ENCODE measurements around the gene CNTN5. TPM values are rescaled to one million over a fixed set of nuclear protein-coding genes. Genes with fewer than 3 reads are reported as not detected.

The CNTN5 gene
- total and polyA plus RNA-seq, 10 of the 15 experiments (the other 5 are each of a cell fraction or from before 2014, with no cell fraction given), result 0.01 TPM; not detected in 9

GRCh38 chr11:100315946-100316345 is 1295.2 kb downstream of the CNTN5 start (continued):
- TF ChIP-seq RCOR1 (conservative IDR thresholded peaks at IDR 0.05; ENCODE audit: low read depth, low read length) (no peak), MEF2A (IDR thresholded peaks at IDR 0.05; ENCODE audit: insufficient read depth, low read depth, low read length) (no peak), IRF5 (IDR thresholded peaks at IDR 0.05; ENCODE audit: borderline replicate concordance) (no peak), ZNF217 (IDR thresholded peaks at IDR 0.05) (no peak)

- ChIA-PET RAD21 (ENCODE audit: unreplicated experiment) (no interaction called here), POLR2A (no interaction called here), CTCF (interaction anchor here (0.8 kb wide), 1 partner anchor 10 kb away, joined by 3 read pairs; no protein-coding TSS in a partner anchor), SMC1A (ENCODE audit: uncharacterized antibody, unreplicated experiment) (no interaction called here)
- no peak overlapping the region for H3K27ac ChIP-seq (ENCODE audit: control insufficient read depth, insufficient read depth)
- no TSS peak for BruUV-seq (replicated peaks)
- ATAC-seq (no peak), FAIRE-seq (no peak), DNase-seq (ENCODE audit: low read depth, low spot score) (no peak)
- no peak overlapping the region for H3K4me3 ChIP-seq
- WGBS (ENCODE audit: insufficient coverage, insufficient replicate concordance, low lambda C conversion rate, missing lambda C conversion rate), result 17% methylated on average over 3 of the region's 3 CpGs
- intact Hi-C loops (cut with micrococcal nuclease; ENCODE audit: unreplicated experiment) (no loop called here), in situ Hi-C loops (cut with MboI) (no loop called here)
- H3K79me2 ChIP-seq (ENCODE audit: control insufficient read depth, insufficient read depth, low read length), result no peaks in the 10 kb centered on the region
- no peaks in the 10 kb centered on the region for H3K27me3 ChIP-seq (replicated peaks in 1 of 2; ENCODE audit: control insufficient read depth in 2 of 2, insufficient read depth in 2 of 2, low read length in 1 of 2)
- no peaks in the 10 kb centered on the region for H3K4me1 ChIP-seq (ENCODE audit: control insufficient read depth, insufficient read depth, low read length)
- H3K4me2 ChIP-seq (ENCODE audit: control insufficient read depth, insufficient read depth), result no peak overlapping the region
- no peak overlapping the region for H2AFZ ChIP-seq (ENCODE audit: control insufficient read depth, low read depth, low read length)
- no peaks in the 10 kb centered on the region for H4K20me1 ChIP-seq (ENCODE audit: control insufficient read depth, insufficient read depth)
- H3K9me3 ChIP-seq (replicated peaks; ENCODE audit: control insufficient read depth, insufficient read depth, low read length), result no peaks in the 10 kb centered on the region
- H3K9ac ChIP-seq (ENCODE audit: control insufficient read depth, insufficient read depth, low read length), result no peak overlapping the region
- H3K36me3 ChIP-seq (ENCODE audit: control insufficient read depth in 2 of 2, insufficient read depth in 2 of 2, low read length in 1 of 2), result no peaks in the 10 kb centered on the region
- TF ChIP-seq BACH1 (IDR thresholded peaks at IDR 0.05; ENCODE audit: borderline replicate concordance) (no peak), SP1 (IDR thresholded peaks at IDR 0.05; ENCODE audit: low read depth, low read length) (no peak), BMI1 (IDR thresholded peaks at IDR 0.05; ENCODE audit: borderline replicate concordance) (no peak), ESRRA (IDR thresholded peaks at IDR 0.05; ENCODE audit: low read length) (no peak), GATAD2B (conservative IDR thresholded peaks at IDR 0.05; ENCODE audit: low read depth) (no peak), NFYA (IDR thresholded peaks at IDR 0.05; ENCODE audit: borderline replicate concordance, low read depth, low read length) (no peak), ZBED1 (IDR thresholded peaks at IDR 0.05; ENCODE audit: borderline replicate concordance) (no peak), NR2F1 (conservative IDR thresholded peaks at IDR 0.05) (no peak), CUX1 (IDR thresholded peaks at IDR 0.05; ENCODE audit: insufficient replicate concordance, low read depth, low read length) (no peak), ZNF24 (IDR thresholded peaks at IDR 0.05) (no peak), ETV6 (conservative IDR thresholded peaks at IDR 0.05 in 1 of 2, IDR thresholded peaks at IDR 0.05 in 1 of 2; ENCODE audit: borderline replicate concordance in 1 of 2, low read depth in 1 of 2) (no peak)
Measured at GRCh38 chr11:100316952-100317351, 1296.2 kb downstream of the CNTN5 start.
